Ishikawa (cell line): ENCODE measurements around the gene SBK1.

ENCODE experiments used
- REST ChIP-seq: IDR thresholded peaks from 2 replicates; pipeline ENCODE4 v1.6.1; 2012; ENCODE audit warnings: low read depth, mild to moderate bottlenecking
- TF ChIP-seq, protein P1 (sequence below): IDR thresholded peaks from 2 replicates; pipeline ENCODE4 v1.6.1; 2012

DNA sequence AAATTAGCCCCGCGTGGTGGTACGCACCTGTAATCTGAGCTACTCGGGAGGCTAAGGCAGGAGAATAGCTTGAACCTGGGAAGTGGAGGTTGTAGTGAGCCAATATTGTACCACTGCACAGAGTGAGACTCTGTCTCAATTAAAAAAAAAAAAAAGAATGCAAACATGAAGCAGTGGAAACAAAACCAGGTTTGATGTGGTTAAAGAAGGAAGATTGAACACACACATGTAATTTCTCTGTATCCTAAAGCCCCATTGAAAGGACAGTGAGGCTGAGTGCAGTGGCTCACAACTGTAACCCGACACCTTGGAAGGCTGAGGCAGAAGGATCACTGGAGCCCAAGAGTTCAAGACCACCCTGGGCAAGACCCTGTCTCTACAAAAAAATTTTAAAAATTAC lies 26.5 kb upstream of the SBK1 start:
- TF ChIP-seq, protein P1, sequence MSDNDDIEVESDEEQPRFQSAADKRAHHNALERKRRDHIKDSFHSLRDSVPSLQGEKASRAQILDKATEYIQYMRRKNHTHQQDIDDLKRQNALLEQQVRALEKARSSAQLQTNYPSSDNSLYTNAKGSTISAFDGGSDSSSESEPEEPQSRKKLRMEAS = no peak
- no peak for TF ChIP-seq REST
